ENCODE data around the gene TMA7B.

TMA7B gene

GRCh38 chr22:39925273-39925672, 34.9 kb upstream of the TMA7B start:
- Histone ChIP-seq H3K9me3 (ENCODE audit: low read length) (no peaks in the 10 kb centered on the region), H3K27me3 (ENCODE audit: insufficient read depth, low read length) (peaks cover 7% of the 10 kb centered on the region), H3K36me3 (ENCODE audit: insufficient read depth, low read length) (no peaks in the 10 kb centered on the region), H3K4me3 (ENCODE audit: low read length) (no peak overlapping the region), H2AFZ (ENCODE audit: low read depth, low read length) (no peak overlapping the region), H3K4me1 (ENCODE audit: insufficient read depth, low read length) (no peaks in the 10 kb centered on the region)

- H3K36me3 ChIP-seq (ENCODE audit: insufficient read depth, low read length) = no peaks in the 10 kb centered on the region
- H3K4me1 ChIP-seq (ENCODE audit: insufficient read depth, low read length) = no peaks in the 10 kb centered on the region
- H3K27me3 ChIP-seq (ENCODE audit: insufficient read depth, low read length) = peaks cover 7% of the 10 kb centered on the region
- no peak overlapping the region for H2AFZ ChIP-seq (ENCODE audit: low read depth, low read length)
- no peaks in the 10 kb centered on the region for H3K9me3 ChIP-seq (ENCODE audit: low read length)
- H3K4me3 ChIP-seq (ENCODE audit: low read length) = no peak overlapping the region
Measured at GRCh38 chr22:39925909-39926679, 34.1 kb upstream of the TMA7B start.

DNA sequence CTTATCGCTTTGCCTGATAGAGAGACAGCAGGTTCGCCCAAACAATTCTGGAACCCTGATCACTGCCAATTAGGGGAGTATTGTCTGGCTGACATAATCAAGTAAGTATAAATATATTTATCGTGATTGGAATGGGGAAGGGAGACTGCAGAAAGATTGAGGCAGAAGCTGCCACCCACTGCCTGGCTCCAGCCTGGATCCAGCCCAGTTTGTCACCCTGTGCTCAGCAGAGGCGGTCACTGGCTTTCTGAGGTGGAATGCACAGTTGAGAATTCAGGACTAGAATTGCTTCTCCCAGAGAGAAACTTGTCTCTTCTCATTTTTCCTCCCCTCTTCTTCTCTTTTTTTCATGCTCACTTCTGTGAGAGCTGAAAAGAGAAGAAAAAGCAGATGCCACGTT, 33.4 kb upstream of the TMA7B start:
- Histone ChIP-seq H2AFZ (ENCODE audit: low read depth, low read length) (no peak overlapping the region), H3K4me1 (ENCODE audit: insufficient read depth, low read length) (no peaks in the 10 kb centered on the region), H3K27me3 (ENCODE audit: insufficient read depth, low read length) (peaks cover 7% of the 10 kb centered on the region), H3K4me3 (ENCODE audit: low read length) (no peak overlapping the region), H3K36me3 (ENCODE audit: insufficient read depth, low read length) (no peaks in the 10 kb centered on the region), H3K9me3 (ENCODE audit: low read length) (no peaks in the 10 kb centered on the region)

DNA sequence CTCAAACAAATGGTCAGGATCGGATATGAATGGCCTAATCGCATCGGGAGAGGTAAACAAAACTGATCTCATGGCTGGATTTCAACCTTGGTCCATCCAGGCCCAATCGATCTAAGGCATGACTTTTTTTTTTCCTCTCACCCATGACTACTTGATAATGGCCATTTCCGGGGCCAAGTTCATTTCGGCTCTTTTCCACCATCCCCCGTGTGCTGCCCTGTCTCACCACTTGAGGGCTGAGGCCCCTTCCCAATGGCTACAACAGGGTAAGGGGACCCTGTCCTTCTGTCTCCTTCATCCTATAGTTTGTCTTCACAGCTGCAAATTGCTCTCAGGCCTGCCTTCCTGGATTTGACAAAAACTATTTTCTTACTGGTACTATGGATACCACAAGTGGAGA, 32.7 kb upstream of the TMA7B start:
- Histone ChIP-seq H3K36me3 (ENCODE audit: insufficient read depth, low read length) (no peaks in the 10 kb centered on the region), H3K9me3 (ENCODE audit: low read length) (no peaks in the 10 kb centered on the region), H3K4me1 (ENCODE audit: insufficient read depth, low read length) (no peaks in the 10 kb centered on the region), H2AFZ (ENCODE audit: low read depth, low read length) (no peak overlapping the region), H3K4me3 (ENCODE audit: low read length) (no peak overlapping the region), H3K27me3 (ENCODE audit: insufficient read depth, low read length) (peaks cover 7% of the 10 kb centered on the region)

DNA sequence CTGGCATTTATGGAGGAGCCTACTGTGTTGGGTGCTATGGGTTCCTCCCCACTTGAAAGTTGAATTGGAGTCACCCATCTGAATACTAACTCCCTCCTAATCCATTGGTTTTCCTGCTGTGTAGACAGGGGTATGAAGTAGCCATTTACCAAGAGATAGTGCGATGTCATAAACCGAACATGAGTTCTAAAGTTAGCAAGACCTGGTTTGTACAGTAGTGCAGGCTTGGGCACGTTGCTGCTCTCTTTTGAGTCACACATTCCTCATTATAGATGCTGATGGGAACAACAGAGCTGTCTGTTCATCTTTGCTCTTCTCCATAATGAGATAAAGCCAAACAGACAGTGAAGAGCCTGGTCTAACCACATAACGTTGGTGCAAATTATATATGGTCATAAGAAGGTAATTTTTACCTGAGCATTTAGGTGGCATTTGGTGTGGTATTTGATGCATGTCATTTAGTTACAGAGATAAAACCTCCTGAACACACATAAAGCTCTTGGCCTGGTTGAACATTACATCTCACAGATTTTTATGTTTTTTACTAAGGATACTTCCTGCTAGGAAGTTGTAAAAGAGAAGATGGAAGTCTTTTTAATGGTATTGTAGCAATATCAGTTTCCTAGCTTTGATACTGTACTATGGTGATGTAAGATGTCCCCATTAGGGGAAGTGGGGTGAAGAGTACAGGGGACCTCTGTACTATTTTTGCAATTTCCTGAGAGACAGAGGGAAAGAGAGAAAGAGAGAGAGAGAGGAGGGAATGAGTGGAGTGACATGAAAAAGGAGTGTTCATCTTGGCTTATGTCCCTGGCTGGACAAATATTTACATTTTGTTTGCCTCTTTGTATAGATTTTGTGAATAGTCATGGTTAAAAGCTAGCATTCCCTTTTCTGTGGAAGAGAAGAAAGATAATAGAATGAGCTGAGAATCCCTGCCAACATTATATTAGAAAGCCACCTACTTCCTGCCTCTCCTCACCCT, 31.4 kb upstream of the TMA7B start:
- H3K4me1 ChIP-seq (ENCODE audit: insufficient read depth, low read length) = no peaks in the 10 kb centered on the region
- peaks cover 7% of the 10 kb centered on the region for H3K27me3 ChIP-seq (ENCODE audit: insufficient read depth, low read length)
- no peak overlapping the region for H3K4me3 ChIP-seq (ENCODE audit: low read length)
- H3K9me3 ChIP-seq (ENCODE audit: low read length) = no peaks in the 10 kb centered on the region
- no peaks in the 10 kb centered on the region for H3K36me3 ChIP-seq (ENCODE audit: insufficient read depth, low read length)
- H2AFZ ChIP-seq (ENCODE audit: low read depth, low read length) = no peak overlapping the region

- H2AFZ ChIP-seq (ENCODE audit: low read depth, low read length) = no peak overlapping the region
- no peak overlapping the region for H3K4me3 ChIP-seq (ENCODE audit: low read length)
- peaks cover 7% of the 10 kb centered on the region for H3K27me3 ChIP-seq (ENCODE audit: insufficient read depth, low read length)
- no peaks in the 10 kb centered on the region for H3K9me3 ChIP-seq (ENCODE audit: low read length)
- peaks cover 2% of the 10 kb centered on the region for H3K4me1 ChIP-seq (ENCODE audit: insufficient read depth, low read length)
- no peaks in the 10 kb centered on the region for H3K36me3 ChIP-seq (ENCODE audit: insufficient read depth, low read length)
Measured at GRCh38 chr22:39931251-39931650, 28.9 kb upstream of the TMA7B start.

DNA sequence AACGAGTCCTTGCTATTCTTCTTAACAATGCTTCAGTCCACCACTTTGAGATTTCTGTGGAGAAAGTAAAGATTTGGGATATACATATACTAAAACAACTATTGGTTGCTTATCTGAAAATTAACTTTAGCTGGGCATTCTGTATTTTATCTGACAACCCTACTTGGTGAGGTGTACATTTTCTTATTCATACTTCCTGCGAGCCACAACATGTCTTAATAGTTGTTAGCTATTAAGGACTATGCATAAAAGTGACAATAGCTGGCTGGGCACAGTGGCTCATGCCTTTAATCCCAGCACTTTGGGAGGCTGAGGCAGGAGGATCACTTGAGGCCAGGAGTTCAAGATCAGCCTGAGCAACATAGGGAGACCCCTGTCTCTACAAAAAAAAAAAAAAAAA, 28.0 kb upstream of the TMA7B start:
- H3K4me1 ChIP-seq (ENCODE audit: insufficient read depth, low read length) = peaks cover 2% of the 10 kb centered on the region
- peaks cover 7% of the 10 kb centered on the region for H3K27me3 ChIP-seq (ENCODE audit: insufficient read depth, low read length)
- H2AFZ ChIP-seq (ENCODE audit: low read depth, low read length) = no peak overlapping the region
- H3K9me3 ChIP-seq (ENCODE audit: low read length) = no peaks in the 10 kb centered on the region
- no peak overlapping the region for H3K4me3 ChIP-seq (ENCODE audit: low read length)
- H3K36me3 ChIP-seq (ENCODE audit: insufficient read depth, low read length) = no peaks in the 10 kb centered on the region

- no peaks in the 10 kb centered on the region for H3K9me3 ChIP-seq (ENCODE audit: low read length)
- no peaks in the 10 kb centered on the region for H3K36me3 ChIP-seq (ENCODE audit: insufficient read depth, low read length)
- no peak overlapping the region for H3K4me3 ChIP-seq (ENCODE audit: low read length)
- peaks cover 6% of the 10 kb centered on the region for H3K27me3 ChIP-seq (ENCODE audit: insufficient read depth, low read length)
- H3K4me1 ChIP-seq (ENCODE audit: insufficient read depth, low read length) = peaks cover 2% of the 10 kb centered on the region
- H2AFZ ChIP-seq (ENCODE audit: low read depth, low read length) = no peak overlapping the region
Measured at GRCh38 chr22:39932918-39933649, 27.1 kb upstream of the TMA7B start.

DNA sequence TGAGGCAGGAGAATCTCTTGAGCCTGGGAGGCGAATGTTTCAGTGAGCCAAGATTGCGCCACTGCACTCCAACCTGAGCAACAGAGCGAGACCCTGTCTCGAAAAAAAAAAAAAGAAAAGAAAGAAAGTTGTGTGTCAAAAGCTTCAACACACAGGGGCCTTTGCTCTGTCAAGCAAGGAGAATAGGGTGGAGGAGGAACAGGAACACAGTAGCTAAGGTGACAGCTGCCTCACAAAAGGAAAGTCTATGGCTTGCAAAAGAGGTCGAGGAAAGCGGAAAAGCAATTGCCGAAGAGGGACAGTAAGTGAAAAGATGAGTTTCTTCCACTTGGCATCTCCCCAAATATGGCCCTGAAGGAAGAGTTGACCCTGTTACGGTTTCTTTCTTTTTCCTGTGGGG, 26.5 kb upstream of the TMA7B start:
- Histone ChIP-seq H3K4me1 (ENCODE audit: insufficient read depth, low read length) (peaks cover 2% of the 10 kb centered on the region), H3K36me3 (ENCODE audit: insufficient read depth, low read length) (no peaks in the 10 kb centered on the region), H3K4me3 (ENCODE audit: low read length) (no peak overlapping the region), H3K9me3 (ENCODE audit: low read length) (no peaks in the 10 kb centered on the region), H2AFZ (ENCODE audit: low read depth, low read length) (no peak overlapping the region), H3K27me3 (ENCODE audit: insufficient read depth, low read length) (peaks cover 6% of the 10 kb centered on the region)

GRCh38 chr22:39935116-39935515, 25.1 kb upstream of the TMA7B start:
- Histone ChIP-seq H3K27me3 (ENCODE audit: insufficient read depth, low read length) (peaks cover 6% of the 10 kb centered on the region), H3K9me3 (ENCODE audit: low read length) (no peaks in the 10 kb centered on the region), H3K36me3 (ENCODE audit: insufficient read depth, low read length) (no peaks in the 10 kb centered on the region), H2AFZ (ENCODE audit: low read depth, low read length) (no peak overlapping the region), H3K4me1 (ENCODE audit: insufficient read depth, low read length) (peaks cover 2% of the 10 kb centered on the region), H3K4me3 (ENCODE audit: low read length) (no peak overlapping the region)

DNA sequence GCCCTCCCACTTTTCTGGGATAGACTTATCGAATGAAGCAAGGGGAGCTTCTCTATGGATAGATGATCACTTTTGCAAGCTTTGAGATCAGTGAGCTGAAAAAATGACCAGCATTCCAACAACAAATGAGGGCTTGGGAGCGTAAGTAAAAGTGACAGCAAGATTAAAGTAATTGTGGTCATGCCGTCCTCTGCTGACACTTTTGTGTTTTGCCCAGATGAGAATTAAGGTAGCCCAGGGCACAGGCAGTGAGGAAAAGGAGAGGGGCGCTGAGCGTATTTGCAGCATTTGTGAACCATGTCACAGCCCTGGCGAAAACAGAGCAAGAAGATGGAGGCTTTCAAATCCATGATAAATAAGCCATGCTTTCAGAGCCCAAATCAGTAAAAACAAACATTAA, 24.6 kb upstream of the TMA7B start:
- Histone ChIP-seq H3K9me3 (ENCODE audit: low read length) (no peaks in the 10 kb centered on the region), H2AFZ (ENCODE audit: low read depth, low read length) (no peak overlapping the region), H3K27me3 (ENCODE audit: insufficient read depth, low read length) (peaks cover 6% of the 10 kb centered on the region), H3K36me3 (ENCODE audit: insufficient read depth, low read length) (no peaks in the 10 kb centered on the region), H3K4me3 (ENCODE audit: low read length) (no peak overlapping the region), H3K4me1 (ENCODE audit: insufficient read depth, low read length) (peaks cover 2% of the 10 kb centered on the region)

GRCh38 chr22:39936523-39937145, 23.6 kb upstream of the TMA7B start:
- Histone ChIP-seq H3K4me1 (ENCODE audit: insufficient read depth, low read length) (peaks cover 2% of the 10 kb centered on the region), H3K27me3 (ENCODE audit: insufficient read depth, low read length) (peaks cover 6% of the 10 kb centered on the region)

More at GRCh38 chr22:39936523-39937145, 23.6 kb upstream of the TMA7B start:
- H3K36me3 ChIP-seq (ENCODE audit: insufficient read depth, low read length) = no peaks in the 10 kb centered on the region
- H3K9me3 ChIP-seq (ENCODE audit: low read length) = no peaks in the 10 kb centered on the region
- H2AFZ ChIP-seq (ENCODE audit: low read depth, low read length) = no peak overlapping the region
- H3K4me3 ChIP-seq (ENCODE audit: low read length) = no peak overlapping the region
